Hepatocyte (in vitro differentiated cells): ENCODE results near the gene CNOT4. TPM values are rescaled to one million over a fixed set of nuclear protein-coding genes. Genes with fewer than 3 reads are reported as not detected.

Experiments used
- DNase-seq: peaks from one replicate; pipeline ENCODE4 v3.0.0-alpha.2; 2016; ENCODE audit warnings: low spot score
- H2AFZ ChIP-seq: fragments of 200-600 bp; sonication (generic); 2 replicates; pipeline ENCODE4 v1.6.0; 2016; ENCODE audit warnings: antibody characterized with exemption, mild to moderate bottlenecking
- H3K27ac ChIP-seq: fragments of 200-600 bp; sonication (generic); 2 replicates; pipeline ENCODE4 v1.5.1; 2016; ENCODE audit warnings: mild to moderate bottlenecking
- H3K27me3 ChIP-seq: fragments of 200-600 bp; sonication (generic); 2 replicates; pipeline ENCODE4 v1.6.1; 2016
- H3K36me3 ChIP-seq: fragments of 200-600 bp; sonication (generic); replicated peaks from 2 replicates; pipeline ENCODE4 v1.5.1; 2016; ENCODE audit warnings: low read depth; ENCODE audit not compliant: insufficient read depth
- H3K4me1 ChIP-seq: fragments of 200-600 bp; sonication (generic); 2 replicates; pipeline ENCODE4 v1.5.1; 2016; ENCODE audit warnings: mild to moderate bottlenecking, moderate library complexity; ENCODE audit not compliant: insufficient read depth
- H3K4me2 ChIP-seq: fragments of 200-600 bp; sonication (generic); 2 replicates; pipeline ENCODE4 v1.6.0; 2016
- H3K4me3 ChIP-seq: fragments of 200-600 bp; sonication (generic); 2 replicates; pipeline ENCODE4 v1.5.1; 2016; ENCODE audit warnings: mild to moderate bottlenecking
- H3K79me2 ChIP-seq: fragments of 200-600 bp; sonication (generic); 2 replicates; pipeline ENCODE4 v1.6.0; 2017; ENCODE audit warnings: mild to moderate bottlenecking
- H3K9me2 ChIP-seq: fragments of 200-600 bp; sonication (generic); replicated peaks from 2 replicates; pipeline ENCODE4 v1.6.0; 2017; ENCODE audit warnings: mild to moderate bottlenecking; ENCODE audit not compliant: insufficient read depth
- H3K9me3 ChIP-seq: fragments of 200-600 bp; sonication (generic); 2 replicates; pipeline ENCODE4 v1.5.1; 2016; ENCODE audit warnings: low read depth, mild to moderate bottlenecking
- H4K20me1 ChIP-seq: fragments of 200-600 bp; sonication (generic); 2 replicates; pipeline ENCODE4 v1.6.0; 2016; ENCODE audit warnings: mild to moderate bottlenecking; ENCODE audit not compliant: insufficient read depth, poor library complexity, severe bottlenecking
- CTCF ChIP-seq: fragments of 200-600 bp; sonication (generic); IDR thresholded peaks from 2 replicates; pipeline ENCODE4 v1.5.1; 2016; ENCODE audit warnings: antibody characterized with exemption, mild to moderate bottlenecking; ENCODE audit not compliant: poor library complexity
- EZH2 ChIP-seq: fragments of 200-600 bp; sonication (generic); IDR thresholded peaks from 2 replicates; pipeline ENCODE4 v1.6.1; 2016; ENCODE audit warnings: antibody characterized with exemption, mild to moderate bottlenecking, borderline replicate concordance
- EZH2phosphoT487 ChIP-seq: fragments of 200-600 bp; sonication (generic); IDR thresholded peaks from one replicate; pipeline ENCODE4 v1.6.1; 2018; ENCODE audit warnings: antibody characterized with exemption, mild to moderate bottlenecking, low read depth, moderate library complexity; ENCODE audit not compliant: unreplicated experiment, severe bottlenecking
- WGBS: methylation state at CpG from one replicate; pipeline ENCODE4 v1.1.6; 2016; ENCODE audit warnings: low lambda C conversion rate; ENCODE audit errors: missing lambda C conversion rate; 5-methylcytosine and 5-hydroxymethylcytosine counted together
- polyA plus RNA-seq: library from polyadenylated mRNA; unstranded; fragments of >200 nt; fragmentation: Nextera tagmentation; extraction: Ambion mirVana; gene quantifications from 2 replicates; pipeline ENCODE4 v1.2.1, GENCODE V29; 2016
- total RNA-seq: library from RNA; depleted of rRNA; stranded (reverse); fragments of >200 nt; gene quantifications from 2 replicates; pipeline ENCODE4 v1.2.3, GENCODE V29; 2014

The CNOT4 gene
- total and polyA plus RNA-seq, 2 experiments from 2014 or later = 11.8 to 12.9 TPM

- no peak for DNase-seq
- WGBS = 96% methylated on average over 3 of the region's 3 CpGs
- H3K79me2 ChIP-seq = peaks cover 94% of the 10 kb centered on the region
- no peak for TF ChIP-seq EZH2
- peaks cover 45% of the 10 kb centered on the region for H4K20me1 ChIP-seq
- H3K27ac ChIP-seq = no peak overlapping the region
- peaks cover 16% of the 10 kb centered on the region for H3K4me1 ChIP-seq
- no peaks in the 10 kb centered on the region for H3K36me3 ChIP-seq
- no peaks in the 10 kb centered on the region for H3K9me2 ChIP-seq
- H2AFZ ChIP-seq = no peak overlapping the region
- H3K27me3 ChIP-seq = no peaks in the 10 kb centered on the region
- H3K4me2 ChIP-seq = no peak overlapping the region
- no peaks in the 10 kb centered on the region for H3K9me3 ChIP-seq
- no peak overlapping the region for H3K4me3 ChIP-seq
These were observed 46.0 kb downstream of the CNOT4 start for GRCh38 chr7:135463908-135464307.

- Histone ChIP-seq H3K9me3 (no peaks in the 10 kb centered on the region), H3K27me3 (no peaks in the 10 kb centered on the region), H3K9me2 (no peaks in the 10 kb centered on the region), H3K36me3 (no peaks in the 10 kb centered on the region), H3K4me3 (no peak overlapping the region), H2AFZ (no peak overlapping the region), H4K20me1 (peaks cover 45% of the 10 kb centered on the region), H3K79me2 (peaks cover 93% of the 10 kb centered on the region), H3K4me2 (no peak overlapping the region), H3K27ac (no peak overlapping the region), H3K4me1 (peaks cover 16% of the 10 kb centered on the region)
- DNase-seq = no peak
- TF ChIP-seq EZH2phosphoT487 (no peak), CTCF (no peak), EZH2 (no peak)
- WGBS = 91% methylated on average over 4 of the region's 4 CpGs
These were observed 49.8 kb downstream of the CNOT4 start for GRCh38 chr7:135459951-135460567.

- Histone ChIP-seq H3K9me2 (no peaks in the 10 kb centered on the region), H3K9me3 (no peaks in the 10 kb centered on the region), H3K4me1 (peaks cover 16% of the 10 kb centered on the region), H2AFZ (no peak overlapping the region), H4K20me1 (peaks cover 49% of the 10 kb centered on the region), H3K27ac (no peak overlapping the region), H3K27me3 (no peaks in the 10 kb centered on the region), H3K4me3 (no peak overlapping the region), H3K36me3 (no peaks in the 10 kb centered on the region), H3K4me2 (no peak overlapping the region), H3K79me2 (peaks cover 93% of the 10 kb centered on the region)
- TF ChIP-seq EZH2 = no peak
- TF ChIP-seq EZH2phosphoT487 = no peak
- no peak for TF ChIP-seq CTCF
- 61% methylated on average over 6 of the region's 6 CpGs for WGBS
- no peak for DNase-seq
These were observed 50.8 kb downstream of the CNOT4 start for GRCh38 chr7:135459076-135459475.

DNA sequence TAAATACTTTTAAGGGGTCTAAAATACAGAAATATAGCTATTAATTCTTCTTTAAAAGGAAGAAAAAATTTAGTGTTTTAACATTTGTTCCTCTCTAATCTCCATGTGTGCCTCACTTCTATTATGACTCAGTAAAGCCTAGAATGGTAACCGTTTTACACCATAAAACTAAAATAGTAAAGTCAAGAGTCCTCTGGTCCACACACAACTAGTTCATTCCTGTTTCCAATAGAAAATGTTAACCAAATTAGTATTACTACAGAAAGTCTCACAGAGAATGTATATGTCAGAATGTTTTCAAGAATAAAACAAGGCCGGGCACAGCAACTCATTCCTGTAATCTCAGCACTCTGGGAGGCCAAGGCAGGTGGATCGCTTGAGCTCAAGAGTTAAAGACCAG lies 55.8 kb downstream of the CNOT4 start:
- Histone ChIP-seq H3K4me3 (no peak overlapping the region), H3K27me3 (no peaks in the 10 kb centered on the region), H3K79me2 (peaks cover 90% of the 10 kb centered on the region), H3K4me2 (no peak overlapping the region), H3K36me3 (no peaks in the 10 kb centered on the region), H3K4me1 (no peaks in the 10 kb centered on the region), H4K20me1 (peaks cover 49% of the 10 kb centered on the region), H3K9me2 (no peaks in the 10 kb centered on the region), H2AFZ (no peak overlapping the region), H3K27ac (no peak overlapping the region), H3K9me3 (no peaks in the 10 kb centered on the region)
- TF ChIP-seq EZH2phosphoT487 (no peak), EZH2 (no peak), CTCF (no peak)
- no peak for DNase-seq
- 92% methylated on average over 3 of the region's 3 CpGs for WGBS
